HUES6 (cell line): ENCODE data around the gene PTPRU.

ENCODE experiments used
- H3K27ac ChIP-seq: 2 replicates; pipeline ENCODE4 v1.7.0; 2013; ENCODE audit warnings: low read depth, mild to moderate bottlenecking, low read length, inconsistent platforms
- H3K27me3 ChIP-seq: 2 replicates; pipeline ENCODE4 v1.6.1; 2013; ENCODE audit warnings: low read length; ENCODE audit not compliant: control insufficient read depth, insufficient read depth
- H3K36me3 ChIP-seq: 2 replicates; pipeline ENCODE4 v1.6.1; 2013; ENCODE audit warnings: low read length; ENCODE audit not compliant: control insufficient read depth, insufficient read depth
- H3K4me1 ChIP-seq: 2 replicates; pipeline ENCODE4 v1.6.1; 2013; ENCODE audit warnings: low read length; ENCODE audit not compliant: control insufficient read depth, insufficient read depth
- H3K4me3 ChIP-seq: 2 replicates; pipeline ENCODE4 v1.5.1; 2013; ENCODE audit warnings: low read depth, low read length
- H3K9ac ChIP-seq: one replicate; pipeline ENCODE4 v1.6.1; 2013; ENCODE audit warnings: mild to moderate bottlenecking, low read length
- H3K9me3 ChIP-seq: 2 replicates; pipeline ENCODE4 v1.6.1; 2013; ENCODE audit warnings: low read depth, low read length; ENCODE audit not compliant: control insufficient read depth, insufficient read depth

PTPRU gene

GRCh38 chr1:29281571-29281970, 45.2 kb downstream of the PTPRU start:
- Histone ChIP-seq H3K27ac (no peak overlapping the region), H3K36me3 (peaks cover 10% of the 10 kb centered on the region), H3K4me1 (peaks cover 30% of the 10 kb centered on the region), H3K4me3 (no peak overlapping the region), H3K9me3 (no peaks in the 10 kb centered on the region), H3K9ac (no peak overlapping the region), H3K27me3 (no peaks in the 10 kb centered on the region)

DNA sequence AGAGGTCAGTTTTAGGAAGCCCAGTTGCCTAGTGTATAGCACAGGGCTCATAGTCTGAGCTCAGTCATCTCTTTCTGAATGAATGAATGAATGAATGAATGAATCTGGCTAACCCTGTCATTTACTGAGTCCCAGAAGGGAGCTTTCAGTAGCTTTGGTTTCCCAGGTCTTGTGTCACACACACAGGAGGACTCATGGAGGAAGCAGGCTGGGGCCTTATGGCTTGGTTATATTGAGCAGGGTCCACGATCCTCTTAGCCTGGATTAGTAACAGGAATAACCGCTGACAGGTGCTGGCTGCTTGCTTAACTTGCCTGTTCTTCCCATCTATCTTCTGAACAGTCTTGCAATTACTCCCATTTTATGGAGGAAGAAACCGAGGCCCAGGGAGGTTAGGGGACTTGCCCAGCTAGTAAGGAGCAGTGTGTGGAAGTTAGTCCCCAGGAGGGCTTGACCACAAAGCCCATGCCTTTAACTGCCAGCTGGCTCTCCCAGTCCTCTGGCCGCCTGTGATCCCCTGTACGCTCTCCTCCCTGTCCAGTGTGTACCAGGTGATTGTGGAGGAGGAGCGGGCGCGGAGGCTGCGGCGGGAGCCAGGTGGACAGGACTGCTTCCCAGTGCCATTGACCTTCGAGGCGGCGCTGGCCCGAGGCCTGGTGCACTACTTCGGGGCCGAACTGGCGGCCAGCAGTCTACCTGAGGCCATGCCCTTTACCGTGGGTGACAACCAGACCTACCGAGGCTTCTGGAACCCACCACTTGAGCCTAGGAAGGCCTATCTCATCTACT, 46.0 kb downstream of the PTPRU start:
- Histone ChIP-seq H3K4me1 (peaks cover 30% of the 10 kb centered on the region), H3K27me3 (no peaks in the 10 kb centered on the region), H3K9ac (no peak overlapping the region), H3K9me3 (no peaks in the 10 kb centered on the region), H3K36me3 (peaks cover 10% of the 10 kb centered on the region), H3K27ac (no peak overlapping the region), H3K4me3 (peak overlapping the region; percentile 17; the same call in 1 of the 2 replicates)

DNA sequence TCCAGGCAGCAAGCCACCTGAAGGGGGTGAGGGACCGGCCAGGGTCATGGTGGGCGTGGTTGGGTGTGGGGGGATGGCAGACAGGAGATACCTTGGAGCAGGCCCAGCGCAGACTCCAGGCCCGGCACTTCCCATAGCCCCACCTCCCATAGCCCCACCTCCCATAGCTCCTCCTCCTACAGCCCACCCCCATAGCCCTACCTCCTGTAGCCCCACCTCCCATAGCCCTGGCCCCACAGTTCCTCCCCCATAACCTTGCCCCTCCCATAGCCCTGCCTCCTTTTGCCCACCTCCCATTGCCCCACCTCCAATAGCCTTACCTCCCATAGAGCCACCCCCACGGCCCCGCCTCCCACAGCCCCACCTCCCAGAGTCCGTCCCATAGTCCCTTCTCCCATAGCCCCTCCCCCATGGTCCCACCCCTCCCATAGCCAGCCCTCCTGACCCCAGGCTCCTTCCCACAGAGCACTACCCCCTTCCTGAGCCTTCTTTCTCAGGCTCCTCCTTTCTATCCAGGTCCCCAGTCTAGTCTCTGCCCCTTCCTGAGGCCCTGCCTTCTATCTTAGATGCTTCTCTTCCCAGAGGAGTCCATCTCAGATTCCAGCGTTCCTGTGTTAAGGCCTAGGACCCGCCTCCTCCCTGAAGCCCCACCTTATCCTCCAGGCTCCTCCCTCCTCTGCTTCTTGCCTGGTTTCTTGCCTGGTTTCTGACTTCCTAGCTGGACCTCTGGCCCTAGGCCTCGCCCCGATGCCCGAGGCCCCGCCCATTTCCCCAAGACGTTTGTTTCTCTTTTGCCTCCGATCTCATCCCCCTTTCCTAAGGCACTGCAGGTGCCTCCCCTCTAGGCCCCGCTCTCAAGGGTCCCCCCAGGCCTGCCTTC, 46.8 kb downstream of the PTPRU start:
- Histone ChIP-seq H3K9ac (no peak overlapping the region), H3K36me3 (peaks cover 10% of the 10 kb centered on the region), H3K9me3 (no peaks in the 10 kb centered on the region), H3K4me1 (peaks cover 26% of the 10 kb centered on the region), H3K4me3 (peak overlapping the region; percentile 59), H3K27me3 (no peaks in the 10 kb centered on the region), H3K27ac (no peak overlapping the region)

DNA sequence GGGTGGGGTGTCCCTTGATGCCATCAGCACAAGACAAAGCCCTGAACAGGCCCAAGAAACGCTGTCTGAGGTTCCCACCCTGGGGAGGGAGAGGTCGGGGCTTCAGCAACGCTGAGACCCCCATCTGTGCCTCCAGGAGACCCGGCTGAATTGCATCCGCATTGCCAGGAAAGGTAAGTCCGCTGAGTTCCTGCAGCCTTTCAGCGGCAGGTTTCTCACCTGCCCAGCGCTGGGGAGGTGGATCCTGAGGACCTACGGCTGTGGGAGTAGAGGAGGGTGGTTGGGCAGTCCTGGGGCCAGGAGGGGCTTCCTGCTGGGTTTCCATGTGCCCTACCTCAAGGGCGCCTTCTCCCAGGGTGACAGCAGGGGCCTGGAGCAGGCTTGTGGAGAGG, 47.5 kb downstream of the PTPRU start:
- H3K27me3 ChIP-seq, result no peaks in the 10 kb centered on the region
- H3K9me3 ChIP-seq, result no peaks in the 10 kb centered on the region
- H3K9ac ChIP-seq, result no peak overlapping the region
- H3K4me3 ChIP-seq, result peak overlapping the region; percentile 59
- peaks cover 24% of the 10 kb centered on the region for H3K4me1 ChIP-seq
- H3K27ac ChIP-seq, result no peak overlapping the region
- peaks cover 7% of the 10 kb centered on the region for H3K36me3 ChIP-seq

DNA sequence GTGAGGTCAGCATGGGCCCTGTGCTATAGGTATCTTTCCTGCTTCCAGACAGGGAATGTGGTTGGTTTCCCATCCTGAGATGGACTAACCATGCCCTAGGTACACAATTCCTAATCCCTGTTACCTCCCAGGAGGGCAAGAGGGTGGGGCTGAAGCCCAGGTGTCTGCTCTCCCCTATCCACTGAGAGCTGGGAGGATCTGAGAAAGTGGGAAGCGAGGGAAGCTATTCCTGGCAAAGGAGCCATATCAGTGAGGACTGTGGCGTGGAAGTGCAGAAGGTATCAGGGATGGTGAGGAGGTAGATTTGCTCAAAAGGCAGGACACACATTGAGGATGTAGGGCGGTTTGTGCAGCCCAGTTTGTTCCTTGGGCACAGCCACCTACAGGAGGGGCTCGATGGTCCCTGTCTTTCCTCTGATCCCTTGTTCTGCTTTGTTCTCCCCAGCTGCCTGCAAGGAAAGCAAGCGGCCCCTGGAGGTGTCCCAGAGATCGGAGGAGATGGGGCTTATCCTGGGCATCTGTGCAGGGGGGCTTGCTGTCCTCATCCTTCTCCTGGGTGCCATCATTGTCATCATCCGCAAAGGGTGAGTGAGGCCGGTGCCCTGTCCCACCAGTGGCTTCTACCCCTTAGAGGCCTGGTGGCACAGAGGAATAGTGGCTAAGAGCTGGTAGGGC, 48.1 kb downstream of the PTPRU start:
- Histone ChIP-seq H3K27ac (no peak overlapping the region), H3K9ac (no peak overlapping the region), H3K4me3 (no peak overlapping the region), H3K9me3 (no peaks in the 10 kb centered on the region), H3K4me1 (peaks cover 24% of the 10 kb centered on the region), H3K27me3 (no peaks in the 10 kb centered on the region), H3K36me3 (0 out of 2 replicates have a peak, but pooled peaks cover under 1% of the 10 kb centered on the region)

DNA sequence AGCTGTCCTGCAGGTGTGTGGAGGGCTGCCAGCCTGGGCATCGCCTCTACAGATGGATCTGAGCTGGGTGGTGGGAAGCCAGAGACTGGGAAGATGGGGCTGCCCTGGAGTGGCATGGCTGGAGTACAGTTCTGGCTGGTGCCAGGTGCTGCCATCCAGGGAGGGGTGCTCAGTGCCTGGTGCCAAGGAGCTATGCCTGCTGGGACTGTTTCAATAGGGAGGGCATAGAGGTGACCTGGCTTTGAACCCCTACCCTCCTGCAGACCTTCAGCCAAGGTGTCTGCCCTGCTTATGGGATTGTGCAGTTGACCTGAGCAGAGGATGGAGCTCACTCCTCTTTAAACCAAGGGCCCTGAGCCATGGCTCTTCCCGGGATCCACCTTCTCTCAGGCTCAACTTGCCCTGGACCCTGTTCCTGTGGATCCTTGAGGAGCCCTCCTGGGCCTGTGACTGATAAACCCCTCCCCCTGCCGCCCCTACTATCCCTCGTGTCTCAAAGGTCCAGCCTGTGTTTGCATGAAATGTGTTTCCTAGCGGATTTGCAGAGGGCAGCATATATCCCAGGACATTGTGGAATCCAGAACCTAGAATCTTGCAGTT, 48.7 kb downstream of the PTPRU start:
- Histone ChIP-seq H3K4me3 (no peak overlapping the region), H3K36me3 (no peaks in the 10 kb centered on the region), H3K27ac (no peak overlapping the region), H3K4me1 (peaks cover 24% of the 10 kb centered on the region), H3K9me3 (no peaks in the 10 kb centered on the region), H3K27me3 (no peaks in the 10 kb centered on the region), H3K9ac (no peak overlapping the region)

DNA sequence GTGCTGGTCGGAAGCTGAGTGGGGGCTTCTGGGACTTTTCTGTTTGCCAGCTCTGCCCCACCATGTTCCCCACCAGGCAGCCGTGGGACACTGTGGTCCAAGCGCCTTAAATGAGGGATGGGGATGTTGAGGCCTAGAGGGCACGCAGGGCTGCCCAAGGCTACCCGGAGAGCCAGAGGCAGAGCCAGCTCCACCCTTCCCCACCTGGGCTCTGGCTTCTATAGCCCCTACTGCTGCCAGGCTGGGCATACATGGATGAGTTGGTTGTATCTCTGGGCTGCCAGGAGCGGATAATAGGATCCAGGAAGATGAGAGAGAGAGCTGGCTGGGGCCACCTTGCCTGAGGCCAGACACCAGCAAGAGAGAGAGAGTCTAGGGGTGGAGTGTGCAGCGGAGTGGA, 49.4 kb downstream of the PTPRU start:
- Histone ChIP-seq H3K36me3 (no peaks in the 10 kb centered on the region), H3K4me1 (peaks cover 24% of the 10 kb centered on the region), H3K27ac (no peak overlapping the region), H3K9me3 (no peaks in the 10 kb centered on the region), H3K4me3 (no peak overlapping the region), H3K9ac (no peak overlapping the region), H3K27me3 (no peaks in the 10 kb centered on the region)

GRCh38 chr1:29286194-29286767, 50.0 kb downstream of the PTPRU start:
- Histone ChIP-seq H3K36me3 (no peaks in the 10 kb centered on the region), H3K4me1 (peaks cover 22% of the 10 kb centered on the region), H3K9ac (no peak overlapping the region), H3K27me3 (no peaks in the 10 kb centered on the region), H3K4me3 (no peak overlapping the region), H3K27ac (no peak overlapping the region), H3K9me3 (no peaks in the 10 kb centered on the region)

DNA sequence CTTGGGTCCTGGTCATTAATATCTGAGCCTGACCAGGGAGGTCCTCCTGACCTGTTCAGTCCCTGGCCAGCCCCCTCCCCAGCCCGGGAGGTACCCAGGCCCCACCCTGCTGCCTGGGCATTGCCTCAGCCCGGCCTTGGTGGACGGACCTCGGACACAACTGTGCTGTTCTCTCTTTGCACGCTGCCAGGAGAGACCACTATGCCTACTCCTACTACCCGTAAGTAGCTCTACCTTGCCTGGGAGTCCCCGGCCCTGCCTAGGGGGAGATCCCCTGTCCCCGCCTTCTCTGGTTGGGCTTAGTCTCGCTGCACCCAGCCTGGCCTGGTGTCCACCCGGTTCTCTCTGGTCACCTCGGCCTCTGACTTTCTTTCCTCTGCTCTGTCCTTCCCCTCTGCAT, 53.2 kb downstream of the PTPRU start:
- Histone ChIP-seq H3K27ac (no peak overlapping the region), H3K27me3 (no peaks in the 10 kb centered on the region), H3K4me1 (no peaks in the 10 kb centered on the region), H3K4me3 (no peak overlapping the region), H3K36me3 (peaks cover 16% of the 10 kb centered on the region), H3K9ac (no peak overlapping the region), H3K9me3 (no peaks in the 10 kb centered on the region)

DNA sequence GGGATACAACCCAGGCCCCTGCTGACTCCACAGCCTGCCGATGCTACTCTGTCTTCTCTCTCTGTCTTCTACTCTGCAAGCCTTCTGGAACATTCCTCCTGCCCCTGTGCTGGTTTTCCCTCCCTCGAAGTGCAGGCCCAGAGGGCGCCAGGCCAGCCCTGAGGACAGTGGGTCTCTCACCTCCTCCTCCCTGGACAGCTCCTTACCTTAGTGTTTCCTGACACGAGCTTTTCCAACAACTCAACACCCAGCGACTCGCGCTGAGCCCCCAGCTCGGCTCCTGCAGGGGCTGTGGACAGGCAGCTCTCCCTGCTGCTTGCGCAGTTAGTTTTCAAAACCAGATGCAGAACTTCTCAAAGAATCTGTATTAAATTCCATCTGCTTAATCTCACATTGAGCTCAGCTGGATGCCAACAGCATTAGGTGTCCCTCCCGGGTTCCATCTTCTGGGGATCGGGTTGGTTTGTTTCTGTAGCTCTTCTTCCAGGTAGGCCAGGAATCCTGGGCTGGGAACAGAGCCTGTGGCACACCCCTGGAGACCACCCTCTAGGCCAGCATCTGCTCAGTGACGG, 54.2 kb downstream of the PTPRU start:
- H3K4me1 ChIP-seq, result no peaks in the 10 kb centered on the region
- no peaks in the 10 kb centered on the region for H3K27me3 ChIP-seq
- H3K27ac ChIP-seq, result no peak overlapping the region

More for the DNA sequence above, 54.2 kb downstream of the PTPRU start:
- Histone ChIP-seq H3K9ac (no peak overlapping the region), H3K36me3 (peaks cover 16% of the 10 kb centered on the region), H3K4me3 (no peak overlapping the region), H3K9me3 (no peaks in the 10 kb centered on the region)
